CD4-positive, CD25-positive, alpha-beta regulatory T cell (primary cell): ENCODE measurements around the gene NCAPG. TPM values are rescaled to one million over a fixed set of nuclear protein-coding genes. Genes with fewer than 3 reads are reported as not detected.

Experiments used
- ATAC-seq, 2 donors: fragments of 150-1000 bp; cut with Tn5 transposase; one replicate each; pipeline ENCODE4 v1.10.0; 2021; ENCODE audit warnings: low read depth in 2 of 2, moderate number of reproducible peaks in 2 of 2, moderate library complexity in 1 of 2
- DNase-seq, 3 donors: peaks; one replicate each; pipeline versions ENCODE4 v3.0.0 to v3.0.0-alpha.2; 2012 to 2022; ENCODE audit warnings: mixed read lengths in 1 of 3
- H3K27ac ChIP-seq: one replicate; pipeline ENCODE4 v1.7.0; 2013; ENCODE audit warnings: mild to moderate bottlenecking, low read length; ENCODE audit not compliant: insufficient read depth, poor library complexity, severe bottlenecking
- H3K27me3 ChIP-seq: one replicate; pipeline ENCODE4 v1.7.0; 2013; ENCODE audit warnings: low read length; ENCODE audit not compliant: control insufficient read depth, insufficient read depth
- H3K36me3 ChIP-seq: one replicate; pipeline ENCODE4 v1.7.0; 2013; ENCODE audit warnings: mild to moderate bottlenecking, low read length, moderate library complexity; ENCODE audit not compliant: control insufficient read depth, insufficient read depth
- H3K4me1 ChIP-seq: 2 replicates; pipeline ENCODE4 v1.7.0; 2013; ENCODE audit warnings: mild to moderate bottlenecking, low read length; ENCODE audit not compliant: insufficient read depth, control insufficient read depth, poor library complexity, severe bottlenecking
- H3K4me3 ChIP-seq: one replicate; pipeline ENCODE4 v1.7.0; 2013; ENCODE audit warnings: low read depth, mild to moderate bottlenecking, low read length, moderate library complexity
- H3K9me3 ChIP-seq, 2 experiments: 1 replicate in 1 of 2; 2 replicates in 1 of 2; pipeline ENCODE4 v1.7.0; 2013; ENCODE audit warnings: low read length in 2 of 2, mild to moderate bottlenecking in 1 of 2, moderate library complexity in 1 of 2; ENCODE audit not compliant: control insufficient read depth in 2 of 2
- H3K27ac Mint-ChIP-seq, 3 donors: one replicate each; pipeline ENCODE4 v1.8.0; 2020 to 2022; ENCODE audit warnings: mild to moderate bottlenecking in 3 of 3, mixed read lengths in 3 of 3, moderate library complexity in 2 of 3
- H3K27me3 Mint-ChIP-seq: one replicate; pipeline ENCODE4 v1.8.0; 2022; ENCODE audit warnings: mild to moderate bottlenecking, mixed read lengths
- H3K36me3 Mint-ChIP-seq: one replicate; pipeline ENCODE4 v1.8.0; 2020; ENCODE audit warnings: mixed read lengths
- H3K4me1 Mint-ChIP-seq, 4 donors: one replicate each; pipeline ENCODE4 v1.8.0; 2020 to 2022; ENCODE audit warnings: mixed read lengths in 4 of 4, mild to moderate bottlenecking in 1 of 4
- H3K4me3 Mint-ChIP-seq, 4 donors: one replicate each; pipeline ENCODE4 v1.8.0; 2020 to 2022; ENCODE audit warnings: mild to moderate bottlenecking in 4 of 4, mixed read lengths in 4 of 4, moderate library complexity in 3 of 4
- H3K9me3 Mint-ChIP-seq, 7 donors: one replicate each; pipeline ENCODE4 v1.8.0; 2020 to 2022; ENCODE audit warnings: mixed read lengths in 7 of 7, mild to moderate bottlenecking in 3 of 7, moderate library complexity in 2 of 7
- polyA plus RNA-seq, 4 donors: library from polyadenylated mRNA; unstranded; fragments of 300-500 nt; fragmentation: Illumina TruSeq; gene quantifications; one replicate each; pipeline ENCODE4 v1.2.3, GENCODE V29; 2021
- total RNA-seq: library from RNA; stranded (reverse); gene quantifications from one replicate; pipeline ENCODE4 v1.2.3, GENCODE V29; 2022

The NCAPG gene
- total and polyA plus RNA-seq, 5 donors from 2014 or later: 1.0 to 4.5 (median 1.8) TPM

GRCh38 chr4:17769406-17770174 is 41.2 kb upstream of the NCAPG start:
- Mint-ChIP-seq H3K27ac (no peak overlapping the region), H3K27me3 (peaks cover 6% of the 10 kb centered on the region), H3K36me3 (no peaks in the 10 kb centered on the region), H3K4me1 (peaks cover 0 to 6% (median 2%) of the 10 kb centered on the region in 4 donors), H3K9me3 (peaks cover 0 to 6% (median 0%) of the 10 kb centered on the region in 7 donors), H3K4me3 (no peak overlapping the region)
- Histone ChIP-seq H3K27me3 (peaks cover 2% of the 10 kb centered on the region), H3K9me3 (no peaks in the 10 kb centered on the region), H3K27ac (no peak overlapping the region), H3K36me3 (no peaks in the 10 kb centered on the region), H3K4me1 (no peaks in the 10 kb centered on the region), H3K4me3 (no peak overlapping the region)
- ATAC-seq (no peak), DNase-seq (no peak)

- Mint-ChIP-seq H3K27me3 (peaks cover 6% of the 10 kb centered on the region), H3K4me3 (no peak overlapping the region), H3K27ac (no peak overlapping the region), H3K9me3 (peaks cover 0 to 4% (median 0%) of the 10 kb centered on the region in 7 donors), H3K36me3 (no peaks in the 10 kb centered on the region), H3K4me1 (peaks cover 0 to 3% (median under 1%) of the 10 kb centered on the region in 4 donors)
- no peak for ATAC-seq
- H3K36me3 ChIP-seq: no peaks in the 10 kb centered on the region
- no peaks in the 10 kb centered on the region for H3K4me1 ChIP-seq
- H3K4me3 ChIP-seq: no peak overlapping the region
- DNase-seq: no peak
- H3K27ac ChIP-seq: no peak overlapping the region
- peaks cover 2% of the 10 kb centered on the region for H3K27me3 ChIP-seq
- H3K9me3 ChIP-seq: no peaks in the 10 kb centered on the region
These were observed 39.9 kb upstream of the NCAPG start for GRCh38 chr4:17770845-17771244.

- no peak for ATAC-seq
- Mint-ChIP-seq H3K27ac (no peak overlapping the region), H3K4me1 (no peaks in the 10 kb centered on the region), H3K4me3 (no peak overlapping the region), H3K36me3 (no peaks in the 10 kb centered on the region), H3K27me3 (peaks cover 6% of the 10 kb centered on the region), H3K9me3 (no peaks in the 10 kb centered on the region)
- Histone ChIP-seq H3K4me1 (no peaks in the 10 kb centered on the region), H3K27me3 (peaks cover 2% of the 10 kb centered on the region), H3K36me3 (no peaks in the 10 kb centered on the region), H3K27ac (no peak overlapping the region), H3K9me3 (no peaks in the 10 kb centered on the region), H3K4me3 (no peak overlapping the region)
- DNase-seq: no peak
These were observed 39.4 kb upstream of the NCAPG start for GRCh38 chr4:17771284-17771908.

- Histone ChIP-seq H3K9me3 (no peaks in the 10 kb centered on the region), H3K4me1 (no peaks in the 10 kb centered on the region), H3K27ac (no peak overlapping the region), H3K27me3 (peaks cover 4% of the 10 kb centered on the region), H3K4me3 (no peak overlapping the region), H3K36me3 (no peaks in the 10 kb centered on the region)
- DNase-seq (no peak), ATAC-seq (no peak)
- no peaks in the 10 kb centered on the region for H3K36me3 Mint-ChIP-seq
- H3K27ac Mint-ChIP-seq: no peak overlapping the region
- H3K4me3 Mint-ChIP-seq: no peak overlapping the region
- no peaks in the 10 kb centered on the region for H3K4me1 Mint-ChIP-seq
- peaks cover 9% of the 10 kb centered on the region for H3K27me3 Mint-ChIP-seq
- H3K9me3 Mint-ChIP-seq: no peaks in the 10 kb centered on the region
These were observed 37.6 kb upstream of the NCAPG start for GRCh38 chr4:17773135-17773698.

- Mint-ChIP-seq H3K36me3 (peaks cover 5% of the 10 kb centered on the region), H3K9me3 (no peaks in the 10 kb centered on the region), H3K4me1 (peaks cover 4 to 19% (median 9%) of the 10 kb centered on the region in 4 donors), H3K27me3 (peaks cover 42% of the 10 kb centered on the region), H3K4me3 (no peak overlapping the region), H3K27ac (no peak overlapping the region)
- Histone ChIP-seq H3K9me3 (no peaks in the 10 kb centered on the region), H3K4me3 (no peak overlapping the region), H3K36me3 (no peaks in the 10 kb centered on the region), H3K27ac (no peak overlapping the region), H3K27me3 (peaks cover 20% of the 10 kb centered on the region), H3K4me1 (peaks cover 9% of the 10 kb centered on the region)
- DNase-seq (no peak), ATAC-seq (no peak)
These were observed 32.3 kb upstream of the NCAPG start for GRCh38 chr4:17778431-17778830.

GRCh38 chr4:17780501-17781299 is 30.1 kb upstream of the NCAPG start:
- Histone ChIP-seq H3K27ac (no peak overlapping the region), H3K27me3 (peaks cover 20% of the 10 kb centered on the region), H3K4me3 (no peak overlapping the region), H3K9me3 (no peaks in the 10 kb centered on the region), H3K4me1 (peaks cover 9% of the 10 kb centered on the region), H3K36me3 (no peaks in the 10 kb centered on the region)
- ATAC-seq (no peak), DNase-seq (no peak)
- Mint-ChIP-seq H3K27ac (no peak overlapping the region), H3K4me1 (peaks cover 4 to 19% (median 10%) of the 10 kb centered on the region in 4 donors), H3K4me3 (peak overlapping the region in 1 of 4 donors; percentile 24), H3K36me3 (peaks cover 5% of the 10 kb centered on the region), H3K27me3 (peaks cover 42% of the 10 kb centered on the region), H3K9me3 (no peaks in the 10 kb centered on the region)
